ENCODE data around the gene BABAM2. TPM values are rescaled to one million over a fixed set of nuclear protein-coding genes. Genes with fewer than 3 reads are reported as not detected.

The BABAM2 gene
- total RNA-seq, 2 donors from 2014 or later, result 36.4 to 40.9 TPM

- Histone ChIP-seq H3K4me3 (ENCODE audit: low read length) (no peak overlapping the region), H3K27me3 (ENCODE audit: control insufficient read depth, insufficient read depth, low read length, poor library complexity, severe bottlenecking) (no peaks in the 10 kb centered on the region), H3K9ac (ENCODE audit: extremely low read depth, low read length, poor library complexity, severe bottlenecking) (no peak overlapping the region), H3K27ac (ENCODE audit: low read depth, low read length) (no peak overlapping the region), H3K9me3 (ENCODE audit: control insufficient read depth, low read length) (no peaks in the 10 kb centered on the region), H3K4me1 (ENCODE audit: control insufficient read depth, insufficient read depth, low read length) (no peaks in the 10 kb centered on the region), H3K36me3 (ENCODE audit: control insufficient read depth, insufficient read depth, low read length) (no peaks in the 10 kb centered on the region)
- peaks cover 3% of the 10 kb centered on the region for H3K4me1 Mint-ChIP-seq
- no peak for TF ChIP-seq CTCF (conservative IDR thresholded peaks at IDR 0.05)
- no peaks in the 10 kb centered on the region for H3K9me3 Mint-ChIP-seq
- 88 to 93% methylated on average over 9 to 16 of the region's 16 CpGs for WGBS, 2 experiments (ENCODE audit: insufficient coverage in 1 of 2, insufficient read length in 1 of 2)
- peaks cover 34% of the 10 kb centered on the region for H3K27me3 Mint-ChIP-seq (ENCODE audit: insufficient read depth)
- no peak overlapping the region for H3K4me3 Mint-ChIP-seq
- DNase-seq, result no peak
- H3K27ac Mint-ChIP-seq, result no peak overlapping the region
- no peaks in the 10 kb centered on the region for H3K36me3 Mint-ChIP-seq (ENCODE audit: low read depth)
Measured at GRCh38 chr2:28378679-28379584, 488.4 kb downstream of the BABAM2 start.

- Histone ChIP-seq H3K27me3 (ENCODE audit: control insufficient read depth, insufficient read depth, low read length, poor library complexity, severe bottlenecking) (no peaks in the 10 kb centered on the region), H3K4me1 (ENCODE audit: control insufficient read depth, insufficient read depth, low read length) (no peaks in the 10 kb centered on the region), H3K36me3 (ENCODE audit: control insufficient read depth, insufficient read depth, low read length) (no peaks in the 10 kb centered on the region), H3K27ac (ENCODE audit: low read depth, low read length) (no peak overlapping the region), H3K4me3 (ENCODE audit: low read length) (no peak overlapping the region), H3K9me3 (ENCODE audit: control insufficient read depth, low read length) (no peaks in the 10 kb centered on the region), H3K9ac (ENCODE audit: extremely low read depth, low read length, poor library complexity, severe bottlenecking) (no peak overlapping the region)
- Mint-ChIP-seq H3K27me3 (ENCODE audit: insufficient read depth) (peaks cover 38% of the 10 kb centered on the region), H3K27ac (no peak overlapping the region), H3K4me1 (no peaks in the 10 kb centered on the region), H3K9me3 (no peaks in the 10 kb centered on the region), H3K36me3 (ENCODE audit: low read depth) (no peaks in the 10 kb centered on the region), H3K4me3 (no peak overlapping the region)
- no peak for DNase-seq
- TF ChIP-seq CTCF (conservative IDR thresholded peaks at IDR 0.05), result no peak
- WGBS, 2 experiments (ENCODE audit: insufficient coverage in 1 of 2, insufficient read length in 1 of 2), result 89 to 93% methylated on average over 5 to 6 of the region's 6 CpGs
Measured at GRCh38 chr2:28380219-28380618, 489.7 kb downstream of the BABAM2 start.

- H3K9ac ChIP-seq (ENCODE audit: extremely low read depth, low read length, poor library complexity, severe bottlenecking), result no peak overlapping the region
- no peaks in the 10 kb centered on the region for H3K36me3 ChIP-seq (ENCODE audit: control insufficient read depth, insufficient read depth, low read length)
- Mint-ChIP-seq H3K9me3 (no peaks in the 10 kb centered on the region), H3K36me3 (ENCODE audit: low read depth) (no peaks in the 10 kb centered on the region), H3K27ac (no peak overlapping the region), H3K27me3 (ENCODE audit: insufficient read depth) (peaks cover 50% of the 10 kb centered on the region), H3K4me3 (no peak overlapping the region), H3K4me1 (no peaks in the 10 kb centered on the region)
- no peak for DNase-seq
- 88 to 91% methylated on average over 7 to 12 of the region's 12 CpGs for WGBS, 2 experiments (ENCODE audit: insufficient coverage in 1 of 2, insufficient read length in 1 of 2)
- no peak overlapping the region for H3K4me3 ChIP-seq (ENCODE audit: low read length)
- H3K4me1 ChIP-seq (ENCODE audit: control insufficient read depth, insufficient read depth, low read length), result no peaks in the 10 kb centered on the region
- no peak overlapping the region for H3K27ac ChIP-seq (ENCODE audit: low read depth, low read length)
- H3K27me3 ChIP-seq (ENCODE audit: control insufficient read depth, insufficient read depth, low read length, poor library complexity, severe bottlenecking), result no peaks in the 10 kb centered on the region
- H3K9me3 ChIP-seq (ENCODE audit: control insufficient read depth, low read length), result no peaks in the 10 kb centered on the region
- TF ChIP-seq CTCF (conservative IDR thresholded peaks at IDR 0.05), result no peak
Measured at GRCh38 chr2:28381225-28382180, 491.0 kb downstream of the BABAM2 start.

Data from endodermal cell (in vitro differentiated cells).